Measurements from ENCODE around the gene SRGAP3.

SRGAP3 gene

GRCh38 chr3:8959668-8960067, 289.8 kb downstream of the SRGAP3 start:
- DNase-seq (ENCODE audit: low read depth): no peak
- TF ChIP-seq CTCF (IDR thresholded peaks at IDR 0.05; ENCODE audit: low read length, missing control alignments): no peak
- H3K4me3 ChIP-seq (replicated peaks; ENCODE audit: low read depth, low read length): no peak overlapping the region

- no peak overlapping the region for H3K4me3 ChIP-seq (replicated peaks; ENCODE audit: low read depth, low read length)
- DNase-seq (ENCODE audit: low read depth): peak; percentile 39
Observed at GRCh38 chr3:8954938-8955763, 294.3 kb downstream of the SRGAP3 start.

GRCh38 chr3:8953313-8953712, 296.1 kb downstream of the SRGAP3 start:
- H3K4me3 ChIP-seq (replicated peaks; ENCODE audit: low read depth, low read length): no peak overlapping the region
- TF ChIP-seq CTCF (IDR thresholded peaks at IDR 0.05; ENCODE audit: low read length, missing control alignments): no peak
- no peak for DNase-seq (ENCODE audit: low read depth)

More at GRCh38 chr3:8954938-8955763, 294.3 kb downstream of the SRGAP3 start:
- peak; percentile 13 for TF ChIP-seq CTCF (IDR thresholded peaks at IDR 0.05; ENCODE audit: low read length, missing control alignments)

GRCh38 chr3:8952130-8952529, 297.3 kb downstream of the SRGAP3 start:
- no peak overlapping the region for H3K4me3 ChIP-seq (replicated peaks; ENCODE audit: low read depth, low read length)

GRCh38 chr3:8945890-8946600, 303.4 kb downstream of the SRGAP3 start:
- H3K4me3 ChIP-seq (replicated peaks; ENCODE audit: low read depth, low read length): no peak overlapping the region
- no peak for DNase-seq (ENCODE audit: low read depth)
- no peak for TF ChIP-seq CTCF (IDR thresholded peaks at IDR 0.05; ENCODE audit: low read length, missing control alignments)

More at GRCh38 chr3:8952130-8952529, 297.3 kb downstream of the SRGAP3 start:
- DNase-seq (ENCODE audit: low read depth): no peak
- no peak for TF ChIP-seq CTCF (IDR thresholded peaks at IDR 0.05; ENCODE audit: low read length, missing control alignments)

- no peak for TF ChIP-seq CTCF (IDR thresholded peaks at IDR 0.05; ENCODE audit: low read length, missing control alignments)
- no peak overlapping the region for H3K4me3 ChIP-seq (replicated peaks; ENCODE audit: low read depth, low read length)
- DNase-seq (ENCODE audit: low read depth): no peak
Observed at GRCh38 chr3:8942746-8943488, 306.5 kb downstream of the SRGAP3 start.
